GM19397 (cell line): ENCODE data around the gene KRT33B.
"Not testable (repeated sequence)": the region's sequence is repeated elsewhere in the genome, so short reads cannot be mapped to it uniquely, and the experiment has no call there.

Source experiments
- ATAC-seq: cut with Tn5 transposase; IDR thresholded peaks from one replicate; pipeline ENCODE4 v1.9.1; 2021; ENCODE audit warnings: mild to moderate bottlenecking, moderate library complexity; ENCODE audit not compliant: unreplicated experiment

The KRT33B gene

GRCh38 chr17:41369713-41370112 lies at the start of gene KRT33B:
Gene KRT33B, minus strand, starts transcription at chr17:41369813. Its CDS starts 63 bp downstream, at chr17:41369750.
- ATAC-seq: no peak

- ATAC-seq: no peak
Observed at GRCh38 chr17:41418116-41418860, 48.7 kb upstream of the KRT33B start.

GRCh38 chr17:41417576-41418015 lies 48.0 kb upstream of the KRT33B start:
- no peak for ATAC-seq

GRCh38 chr17:41417127-41417526 lies 47.5 kb upstream of the KRT33B start:
- no peak for ATAC-seq

- no peak for ATAC-seq
Observed at GRCh38 chr17:41416479-41416878, 46.9 kb upstream of the KRT33B start.

- no peak for ATAC-seq
Observed at GRCh38 chr17:41415833-41416335, 46.3 kb upstream of the KRT33B start.

GRCh38 chr17:41415411-41415810 lies 45.8 kb upstream of the KRT33B start:
- no peak for ATAC-seq

GRCh38 chr17:41413982-41414381 lies 44.4 kb upstream of the KRT33B start:
- ATAC-seq: no peak

- no peak for ATAC-seq
Observed at GRCh38 chr17:41413353-41413957, 43.8 kb upstream of the KRT33B start.

GRCh38 chr17:41411072-41411840 lies 41.6 kb upstream of the KRT33B start:
- no peak for ATAC-seq

- no peak for ATAC-seq
Observed at GRCh38 chr17:41407226-41407625, 37.6 kb upstream of the KRT33B start.

GRCh38 chr17:41406205-41406604 lies 36.6 kb upstream of the KRT33B start:
- ATAC-seq: no peak

GRCh38 chr17:41404024-41404671 lies 34.5 kb upstream of the KRT33B start:
- ATAC-seq: no peak

GRCh38 chr17:41403404-41404023 lies 33.9 kb upstream of the KRT33B start:
- no peak for ATAC-seq

GRCh38 chr17:41402161-41402560 lies 32.5 kb upstream of the KRT33B start:
- ATAC-seq: no peak

- no peak for ATAC-seq
Observed at GRCh38 chr17:41396996-41397660, 27.5 kb upstream of the KRT33B start, which contains the start of gene KRT31. Gene KRT31, minus strand, starts transcription at chr17:41397608. Its CDS starts 69 bp downstream, at chr17:41397539.

GRCh38 chr17:41396340-41396739 lies 26.7 kb upstream of the KRT33B start:
- no peak for ATAC-seq

- ATAC-seq: no peak
Observed at GRCh38 chr17:41395611-41396010, 26.0 kb upstream of the KRT33B start.

- not testable (repeated sequence) for ATAC-seq
Observed at GRCh38 chr17:41395044-41395443, 25.4 kb upstream of the KRT33B start.
